HG03095 (cell line): ENCODE measurements around the gene DIP2A.
"Not testable (repeated sequence)": the region's sequence is repeated elsewhere in the genome, so short reads cannot be mapped to it uniquely, and the experiment has no call there.

Experiments
- ATAC-seq: cut with Tn5 transposase; IDR thresholded peaks from one replicate; pipeline ENCODE4 v1.9.1; 2021; ENCODE audit warnings: moderate library complexity; ENCODE audit not compliant: unreplicated experiment

DIP2A gene

GRCh38 chr21:46516068-46516467 is 57.4 kb downstream of the DIP2A start:
- no peak for ATAC-seq

DNA sequence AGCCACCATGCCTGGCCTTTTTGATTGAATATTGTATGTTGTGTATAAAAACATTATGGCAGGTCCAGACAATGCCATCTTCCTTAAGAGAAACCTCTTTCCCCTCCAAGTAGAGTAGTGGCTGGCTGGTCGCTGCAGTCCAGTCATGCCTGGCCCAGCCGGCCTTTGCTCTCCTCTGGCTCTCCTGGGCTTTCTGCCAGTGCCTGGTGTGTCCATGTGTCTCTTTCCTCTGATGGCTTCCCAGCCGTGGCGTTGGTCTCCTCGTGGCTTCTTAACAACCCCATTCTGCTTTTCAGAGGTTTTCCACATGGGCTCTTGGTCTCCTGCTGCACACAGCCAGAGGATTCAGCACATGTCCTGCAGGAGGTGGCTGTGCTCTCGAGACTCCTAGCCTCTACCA is 58.7 kb downstream of the DIP2A start:
- ATAC-seq: no peak

DNA sequence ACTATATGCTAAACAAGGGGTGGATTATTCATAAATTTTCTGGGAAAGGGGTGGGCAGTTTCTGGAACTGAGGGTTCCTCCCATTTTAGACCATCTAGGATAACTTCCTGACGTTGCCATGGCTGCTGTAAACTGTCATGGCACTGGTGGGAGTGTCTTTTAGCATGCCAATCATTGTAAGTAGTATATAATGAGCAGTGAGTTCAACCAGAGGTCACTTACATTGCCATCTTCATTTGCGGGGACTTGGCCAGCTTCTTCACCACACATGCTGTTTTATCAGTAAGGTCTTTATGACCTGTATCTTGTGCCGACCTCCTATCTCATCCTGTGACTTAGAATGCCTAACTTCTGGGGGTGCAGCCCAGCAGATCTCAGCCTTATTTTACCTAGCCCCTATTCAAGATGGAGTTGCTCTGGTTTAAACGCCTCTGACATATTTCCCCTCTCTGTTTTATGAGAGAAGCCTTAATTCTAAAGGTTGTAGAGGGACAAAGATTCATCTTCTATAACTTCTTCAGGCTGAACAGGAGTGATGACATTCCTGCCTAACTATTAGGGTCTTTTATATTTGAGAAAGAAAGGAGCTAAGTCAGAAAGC is 60.4 kb downstream of the DIP2A start:
- no peak for ATAC-seq

DNA sequence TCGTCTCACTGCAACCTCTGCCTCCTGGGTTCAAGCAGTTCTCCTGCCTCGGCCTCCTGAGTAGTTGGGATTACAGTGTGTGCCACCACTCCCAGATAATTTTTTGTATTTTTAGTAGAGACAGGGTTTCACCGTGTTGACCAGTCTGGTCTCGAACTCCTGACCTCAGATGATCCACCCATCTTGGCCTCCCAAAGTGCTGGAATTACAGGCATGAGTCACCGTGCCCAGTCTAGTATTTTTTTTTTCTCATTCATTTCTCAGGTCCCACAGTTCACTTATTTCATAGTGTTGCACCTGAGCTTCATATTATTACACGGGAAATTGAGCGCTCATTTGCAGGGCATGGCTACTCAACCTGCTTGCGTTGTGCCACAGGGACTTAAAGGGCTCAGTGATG is 68.7 kb downstream of the DIP2A start:
- ATAC-seq: not testable (repeated sequence)

GRCh38 chr21:46527801-46528200 is 69.1 kb downstream of the DIP2A start:
- ATAC-seq: no peak

DNA sequence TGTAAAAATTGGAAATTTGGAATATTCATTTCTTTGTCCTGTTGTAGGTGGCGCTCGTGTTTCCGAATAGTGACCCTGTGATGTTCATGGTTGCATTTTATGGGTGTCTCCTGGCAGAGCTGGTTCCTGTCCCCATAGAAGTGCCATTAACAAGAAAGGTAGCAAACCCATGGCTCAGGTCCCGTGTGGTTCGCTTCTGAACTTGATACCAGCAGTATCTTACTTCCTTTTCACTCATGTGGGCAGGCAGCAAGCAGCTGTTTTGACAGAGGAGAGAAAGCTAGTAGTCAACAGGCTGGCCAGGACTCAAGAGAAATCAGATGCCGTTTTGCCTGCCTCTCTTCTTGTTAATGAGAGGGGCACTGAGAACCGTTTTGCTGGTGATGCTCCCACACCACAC is 73.4 kb downstream of the DIP2A start:
- no peak for ATAC-seq

GRCh38 chr21:46537026-46537425 is 78.3 kb downstream of the DIP2A start:
- ATAC-seq: no peak

DNA sequence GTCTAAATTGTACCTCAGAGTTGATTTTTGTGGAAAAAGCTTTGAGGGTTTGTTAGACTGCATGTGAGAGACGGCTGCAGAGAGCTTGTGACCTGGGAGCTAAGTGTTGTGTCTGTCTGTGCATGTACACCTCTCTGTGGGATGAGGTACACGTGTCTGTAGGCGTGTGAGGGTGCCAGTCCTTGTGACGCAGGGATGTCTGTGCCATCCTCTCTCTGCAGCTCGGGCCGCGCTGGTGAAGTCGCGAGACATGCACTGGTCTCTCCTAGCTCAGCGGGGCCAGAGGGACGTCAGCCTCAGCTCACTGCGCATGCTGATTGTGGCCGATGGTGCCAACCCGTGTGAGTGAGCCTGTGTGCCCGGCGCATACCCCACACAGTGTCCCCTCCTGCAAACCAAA is 79.6 kb downstream of the DIP2A start:
- no peak for ATAC-seq

DNA sequence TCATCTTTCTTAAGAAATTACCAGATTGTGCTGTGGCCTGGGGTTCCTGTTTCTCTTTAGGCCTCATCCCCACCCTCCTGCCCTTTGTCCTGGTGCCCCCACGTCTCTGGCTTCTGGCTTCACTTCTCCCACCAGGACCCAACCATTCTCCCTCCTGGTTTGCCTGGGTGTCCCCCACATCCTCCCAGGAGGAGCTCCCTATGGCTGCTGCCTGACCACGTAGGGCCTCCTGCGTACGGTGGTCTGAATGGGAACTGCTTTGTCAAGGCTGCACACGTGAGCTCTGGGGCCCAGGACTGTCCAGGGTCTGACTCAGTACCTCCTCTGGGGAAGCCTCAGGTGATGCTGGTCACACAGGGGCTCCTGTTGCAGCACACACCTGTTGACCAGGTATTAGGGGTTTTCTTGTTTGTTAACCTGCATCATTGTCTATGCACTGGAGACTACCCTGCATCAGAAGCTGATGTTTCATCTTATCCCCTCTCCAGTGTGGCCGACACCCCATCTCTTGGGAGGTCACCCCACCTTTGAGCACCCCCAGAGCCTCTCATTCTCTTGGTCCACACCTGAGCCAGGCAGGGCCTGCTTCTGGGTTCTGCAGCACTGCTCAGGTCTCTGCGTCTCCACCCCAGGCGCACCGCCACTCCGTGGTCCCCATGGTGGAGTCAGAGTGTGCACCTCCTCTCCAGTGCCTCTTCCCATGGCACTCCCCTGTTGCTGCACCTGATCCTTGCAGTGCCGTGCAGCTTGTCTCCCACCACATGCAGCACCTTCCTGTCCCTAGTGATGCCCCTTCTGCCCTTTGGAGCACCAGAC is 80.4 kb downstream of the DIP2A start:
- ATAC-seq: no peak

GRCh38 chr21:46540087-46540710 is 81.5 kb downstream of the DIP2A start:
- ATAC-seq: no peak

DNA sequence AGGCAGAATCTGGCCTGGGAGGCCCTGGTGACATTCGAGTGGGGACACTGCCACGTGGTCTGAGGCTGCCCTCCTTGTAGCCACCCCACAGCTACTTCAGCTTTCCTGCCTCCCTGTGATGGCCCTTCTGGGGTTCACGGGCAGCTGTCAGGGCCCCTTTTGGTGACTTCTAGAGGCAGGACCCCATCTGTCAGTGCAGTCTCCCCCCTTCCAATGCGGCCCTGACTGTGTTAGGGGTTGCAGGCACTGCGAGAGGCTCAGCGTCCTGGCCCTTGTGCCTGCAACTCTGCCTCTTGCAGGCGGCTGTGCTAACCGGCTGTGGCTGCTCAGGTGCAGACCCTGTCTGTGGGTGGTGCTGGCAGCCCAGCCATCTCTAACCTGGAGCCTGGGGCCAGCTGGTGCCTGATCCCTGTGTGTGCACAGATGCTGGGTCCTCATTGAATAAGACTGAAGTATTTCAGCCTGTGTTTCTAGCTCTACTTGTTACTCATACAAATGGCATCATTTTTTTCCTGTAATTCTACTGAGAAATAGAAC is 84.0 kb downstream of the DIP2A start:
- no peak for ATAC-seq

DNA sequence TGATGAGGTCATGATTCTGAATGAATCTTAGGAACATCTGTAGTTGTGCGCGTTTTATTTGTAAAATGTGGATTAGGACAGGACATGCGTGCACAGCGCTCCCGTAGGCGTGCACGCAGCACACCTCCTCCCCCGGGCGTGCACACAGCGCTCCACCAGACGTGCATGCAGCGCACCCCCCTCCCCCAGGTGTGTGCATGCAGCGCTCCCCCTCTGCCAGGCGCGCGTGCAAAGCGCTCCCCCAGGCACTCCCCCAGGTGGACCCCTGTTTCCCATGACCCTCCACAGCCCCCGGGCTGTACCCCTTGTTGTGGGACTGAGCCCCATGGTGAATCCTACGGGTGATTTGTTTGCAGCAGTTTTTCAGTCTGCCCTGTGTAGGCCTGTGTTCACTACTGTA is 84.6 kb downstream of the DIP2A start:
- ATAC-seq: no peak

DNA sequence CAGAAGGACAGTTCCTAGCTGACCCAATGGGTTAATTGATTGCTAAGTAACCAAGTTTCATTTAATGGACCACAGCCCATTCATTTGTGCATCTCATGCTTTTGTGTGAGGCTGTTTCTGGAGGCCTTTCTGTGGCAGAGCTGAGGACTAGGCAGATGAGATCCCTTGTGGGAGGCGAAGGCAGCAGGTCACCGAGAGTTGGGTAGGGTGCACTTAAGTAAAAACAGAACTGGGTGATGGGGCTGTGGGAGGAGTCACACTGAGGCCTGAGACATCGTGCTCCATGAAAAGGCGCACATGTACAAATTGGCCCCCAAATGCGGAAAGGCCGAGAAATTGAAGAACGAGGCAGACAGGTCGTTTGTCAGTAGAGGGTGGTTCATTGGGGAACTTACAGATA is 85.3 kb downstream of the DIP2A start:
- no peak for ATAC-seq

DNA sequence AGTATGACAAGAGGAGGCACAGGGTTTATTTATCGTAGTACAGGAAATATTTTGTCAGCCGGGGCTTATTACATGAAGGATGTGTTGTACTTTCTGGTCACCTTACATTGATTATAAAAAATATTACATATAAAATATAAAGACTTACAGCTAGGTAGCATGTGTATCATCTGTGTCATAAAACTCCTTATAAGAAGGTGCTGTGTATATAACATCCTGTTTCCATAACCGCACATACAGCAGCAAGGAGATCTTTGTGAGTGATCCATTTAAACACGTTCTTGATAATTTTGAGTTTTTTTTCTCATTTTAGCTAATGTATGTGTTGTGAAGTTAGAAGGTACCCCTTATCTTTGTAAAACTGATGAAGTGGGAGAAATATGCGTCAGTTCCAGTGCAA is 86.1 kb downstream of the DIP2A start:
- no peak for ATAC-seq

DNA sequence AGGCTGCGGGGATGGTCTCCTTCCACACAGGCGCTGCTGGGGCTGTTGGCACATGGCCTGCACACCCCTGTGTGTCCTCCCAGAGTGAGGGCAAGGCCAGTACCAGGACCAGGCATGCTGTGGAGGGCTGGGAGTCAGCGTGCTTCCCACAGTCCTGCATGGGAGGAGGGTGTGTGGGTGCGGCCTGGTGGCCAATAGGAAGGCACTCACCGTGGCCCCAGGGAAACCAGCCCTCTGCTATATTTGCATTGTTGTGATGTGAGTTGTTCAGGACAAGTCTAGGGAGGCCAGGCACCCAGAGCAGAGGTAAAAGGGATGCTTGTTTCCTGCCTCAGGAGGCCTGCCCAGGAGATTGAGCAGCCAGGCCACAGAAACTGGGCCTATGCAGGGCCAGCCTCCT is 86.7 kb downstream of the DIP2A start:
- ATAC-seq: no peak

- no peak for ATAC-seq
Observed at GRCh38 chr21:46545911-46546310, 87.2 kb downstream of the DIP2A start.

GRCh38 chr21:46546799-46547198 is 88.1 kb downstream of the DIP2A start:
- no peak for ATAC-seq

- ATAC-seq: no peak
Observed at GRCh38 chr21:46549650-46550049, 91.0 kb downstream of the DIP2A start.

- ATAC-seq: no peak
Observed at GRCh38 chr21:46550116-46550941, 91.6 kb downstream of the DIP2A start.

- no peak for ATAC-seq
Observed at GRCh38 chr21:46551636-46552241, 93.0 kb downstream of the DIP2A start.

DNA sequence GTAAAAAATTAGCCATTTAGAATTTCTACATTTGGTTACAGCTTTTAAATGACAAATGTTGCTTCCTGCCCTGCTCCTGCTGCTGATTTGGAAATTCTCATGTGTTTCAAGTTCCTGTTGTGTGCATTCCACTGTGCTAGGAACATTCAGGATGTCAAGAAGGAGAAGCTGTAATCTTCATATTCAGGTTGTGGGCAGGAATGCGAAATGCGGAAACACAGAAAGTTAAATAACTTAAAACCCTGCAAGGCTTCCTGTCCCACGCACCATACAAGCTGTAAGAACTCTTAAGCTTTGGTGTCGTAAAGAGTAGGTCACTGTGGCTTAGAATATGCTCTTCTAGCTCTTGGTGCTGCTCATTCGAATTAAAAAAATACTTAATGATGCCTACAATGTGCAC is 93.6 kb downstream of the DIP2A start:
- ATAC-seq: no peak
